ENCODE data around the gene PAX7.

DNA sequence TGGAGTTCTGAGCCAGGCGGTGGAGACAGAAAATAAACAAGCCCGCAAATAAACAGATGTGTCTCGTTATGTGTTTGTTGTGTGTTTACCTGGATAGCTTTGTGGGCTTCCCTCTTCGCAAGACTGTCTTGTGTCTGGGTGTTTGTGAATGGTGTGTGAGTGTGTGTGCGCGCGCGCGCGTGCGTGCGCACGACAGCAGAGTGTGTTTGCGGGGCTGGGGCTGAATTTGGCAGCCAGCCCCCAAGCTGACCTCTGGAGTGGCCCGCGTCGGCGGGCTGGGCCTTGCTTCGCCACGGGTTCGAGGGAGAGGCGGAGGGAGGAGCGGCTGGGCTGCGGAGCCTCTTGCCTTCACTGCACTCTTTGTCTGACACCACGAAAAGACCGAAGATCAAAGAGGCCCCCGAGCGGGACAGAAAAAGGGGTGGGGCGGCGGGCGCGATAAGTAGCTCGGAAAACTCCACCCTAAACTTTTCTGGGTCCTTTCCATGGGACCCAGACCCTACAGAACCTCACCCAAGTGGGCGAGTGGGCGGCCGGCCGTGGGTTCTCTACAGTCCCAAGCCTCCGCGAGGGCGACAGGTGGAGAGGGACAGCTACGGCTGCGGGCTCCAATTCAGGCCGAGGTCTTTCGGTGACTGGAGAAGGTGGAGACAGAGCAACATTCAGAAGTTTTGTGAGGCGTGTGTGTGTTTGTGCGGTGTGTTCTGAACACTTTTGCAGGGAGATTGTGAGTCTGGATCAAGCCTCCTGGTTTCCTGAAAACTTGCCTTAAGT, 14.5 kb downstream of the PAX7 start:
- TF ChIP-seq POLR2A (IDR thresholded peaks at IDR 0.05; ENCODE audit: low read length) (no peak), GATA1 (IDR thresholded peaks at IDR 0.05; ENCODE audit: low read depth, low read length) (no peak)

Data from erythroblast (primary cell).